HG02970 (cell line): ENCODE data around the gene ZMIZ1.

Experiments used
- ATAC-seq: cut with Tn5 transposase; IDR thresholded peaks from one replicate; pipeline ENCODE4 v1.9.1; 2021; ENCODE audit warnings: mild to moderate bottlenecking, moderate library complexity, moderate number of reproducible peaks; ENCODE audit not compliant: unreplicated experiment, low FRiP score

ZMIZ1 gene

DNA sequence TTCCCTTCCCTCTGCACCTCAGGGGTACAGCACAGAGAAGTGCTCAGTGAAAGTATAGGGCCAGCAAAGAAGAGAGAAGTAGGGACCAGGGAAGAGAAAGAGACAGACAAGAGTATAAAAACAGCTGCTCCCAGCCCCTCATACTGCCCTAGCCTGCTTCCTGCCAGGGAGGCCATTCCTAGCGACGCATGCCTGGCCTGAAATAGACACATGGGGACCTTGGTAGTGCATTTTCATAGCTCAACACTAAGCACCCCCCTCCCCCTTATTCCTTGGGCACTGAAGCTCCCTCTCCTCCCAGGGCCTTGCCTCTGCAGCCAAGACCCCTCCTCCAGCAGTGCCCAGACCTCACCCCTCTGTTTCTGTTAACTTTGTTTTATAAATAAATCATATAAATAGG is 64.7 kb downstream of the ZMIZ1 start:
- no peak for ATAC-seq

GRCh38 chr10:79135790-79136189 is 67.0 kb downstream of the ZMIZ1 start:
- no peak for ATAC-seq

GRCh38 chr10:79136236-79137005 is 67.7 kb downstream of the ZMIZ1 start:
- ATAC-seq: no peak

DNA sequence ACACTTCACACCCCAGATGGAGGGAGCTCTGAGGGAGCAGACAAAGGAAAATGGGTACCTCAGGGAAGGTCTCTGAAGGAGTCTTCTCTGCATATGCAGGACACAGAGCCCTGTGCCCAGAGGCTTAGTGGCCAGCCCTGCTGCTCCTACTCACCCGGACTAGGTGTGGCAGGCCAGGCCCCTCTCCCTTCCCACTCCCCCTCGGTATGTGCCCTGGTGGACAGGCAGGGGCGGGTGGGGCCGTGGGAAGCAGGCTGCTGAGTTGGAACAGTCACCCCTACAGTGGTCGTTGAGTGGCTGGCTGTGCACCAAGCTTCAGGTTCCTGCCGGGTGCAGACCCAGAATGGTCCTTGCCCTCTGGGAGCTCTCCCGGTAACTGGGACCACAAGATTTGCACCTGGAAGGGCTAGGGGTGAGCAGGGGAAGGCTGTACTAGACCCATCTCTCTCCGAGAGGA is 68.6 kb downstream of the ZMIZ1 start:
- ATAC-seq: no peak

GRCh38 chr10:79137826-79138225 is 69.1 kb downstream of the ZMIZ1 start:
- ATAC-seq: no peak

GRCh38 chr10:79138449-79139123 is 69.8 kb downstream of the ZMIZ1 start:
- no peak for ATAC-seq

DNA sequence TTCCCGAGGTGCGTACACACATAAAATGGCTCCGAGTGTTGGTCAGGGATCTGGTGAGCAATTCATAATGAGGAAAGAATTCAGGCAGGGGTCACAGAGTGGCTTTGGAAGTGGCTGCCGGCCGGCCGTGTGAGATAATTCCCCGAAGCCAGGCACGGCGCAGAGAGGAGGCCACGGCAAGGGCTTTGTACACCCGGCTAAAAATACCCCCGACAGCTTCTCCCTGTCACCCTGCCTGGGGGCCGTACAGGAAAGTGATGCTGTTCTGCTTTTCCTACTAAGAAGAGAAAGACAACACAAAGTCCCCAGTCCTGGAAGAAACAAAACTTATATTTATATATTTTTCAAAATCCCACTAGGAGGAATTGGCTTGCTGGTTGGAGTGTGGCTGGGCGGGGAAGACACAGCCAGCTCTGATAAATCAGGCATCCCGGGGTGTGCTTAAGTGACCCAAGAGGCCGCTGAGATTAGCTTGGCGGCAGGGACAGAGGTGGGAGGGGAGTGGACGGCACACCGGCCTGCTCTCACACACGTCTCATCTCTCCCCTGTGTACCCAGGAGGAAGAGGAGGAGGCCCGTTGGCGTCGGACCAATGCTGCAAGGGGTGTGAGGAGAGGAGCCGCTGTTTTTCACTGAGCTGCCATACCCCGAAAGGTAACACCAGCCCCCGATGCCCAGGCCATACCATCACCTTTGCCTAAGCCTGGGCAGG is 70.5 kb downstream of the ZMIZ1 start:
- no peak for ATAC-seq

- no peak for ATAC-seq
These were observed 71.5 kb downstream of the ZMIZ1 start for GRCh38 chr10:79140085-79140793.

GRCh38 chr10:79140855-79141254 is 72.1 kb downstream of the ZMIZ1 start:
- ATAC-seq: no peak

DNA sequence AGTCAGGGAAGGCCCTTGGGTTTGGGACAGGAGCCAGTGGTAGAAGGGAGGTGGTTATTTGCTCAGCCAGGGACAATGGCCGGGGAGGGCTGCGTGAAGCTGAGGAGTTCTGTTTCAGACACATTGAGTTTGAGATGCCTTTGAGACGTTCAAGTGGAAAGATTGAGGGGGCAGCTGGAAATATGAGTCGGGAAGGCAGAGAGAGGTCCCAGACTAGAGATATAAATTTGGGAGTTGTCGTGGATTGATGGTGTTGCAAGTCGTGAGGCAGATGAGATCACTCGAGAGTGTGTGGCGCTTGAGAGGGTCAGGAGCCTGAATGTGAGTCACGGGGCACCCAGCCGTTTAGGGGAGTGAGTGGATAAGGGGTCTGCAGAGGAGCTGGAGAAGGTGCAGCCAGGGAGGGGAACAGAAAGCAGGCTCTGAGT is 73.3 kb downstream of the ZMIZ1 start:
- ATAC-seq: no peak

DNA sequence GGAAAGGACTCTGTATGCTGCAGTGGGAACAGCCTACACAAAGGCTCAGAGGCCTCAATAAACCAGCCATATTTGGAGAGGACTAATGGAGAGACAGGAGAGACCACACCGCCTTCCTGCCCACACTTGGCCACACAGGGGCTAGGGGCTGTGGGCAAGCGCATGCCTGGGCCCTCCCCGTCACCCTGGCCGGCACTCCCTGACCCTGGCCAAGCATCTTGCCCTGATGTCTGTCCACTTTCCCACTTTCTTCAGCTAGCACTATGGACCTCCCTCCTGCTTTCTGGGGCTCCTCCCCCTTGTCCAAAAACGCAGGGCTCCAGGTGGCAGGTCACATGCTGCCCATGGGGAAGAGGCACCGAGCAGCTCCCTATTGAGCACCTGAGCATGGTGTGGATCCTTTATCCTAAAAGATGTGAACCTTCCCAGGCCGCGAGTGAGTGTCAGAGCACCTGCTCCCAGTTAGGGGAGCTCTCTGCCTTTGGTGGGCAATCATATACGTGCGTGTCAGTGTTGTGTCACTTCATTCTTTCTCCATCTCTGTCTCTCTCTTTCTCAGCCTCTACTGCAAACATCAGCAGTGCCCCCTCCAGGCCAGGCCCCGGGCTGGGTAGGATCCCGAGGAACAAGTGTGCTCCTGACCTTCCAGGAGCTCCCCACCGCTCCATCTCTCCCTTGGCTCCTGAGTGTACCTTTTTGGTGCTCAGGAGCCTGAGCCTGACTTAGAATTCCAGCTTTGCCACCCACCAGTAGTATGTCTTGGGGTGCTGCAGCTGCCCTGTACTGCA is 74.0 kb downstream of the ZMIZ1 start:
- no peak for ATAC-seq

- ATAC-seq: no peak
These were observed 75.1 kb downstream of the ZMIZ1 start for GRCh38 chr10:79143879-79144278.

GRCh38 chr10:79144351-79145173 is 75.8 kb downstream of the ZMIZ1 start:
- ATAC-seq: no peak

- ATAC-seq: no peak
These were observed 76.4 kb downstream of the ZMIZ1 start for GRCh38 chr10:79145174-79145483.

- no peak for ATAC-seq
These were observed 77.0 kb downstream of the ZMIZ1 start for GRCh38 chr10:79145517-79146470.

DNA sequence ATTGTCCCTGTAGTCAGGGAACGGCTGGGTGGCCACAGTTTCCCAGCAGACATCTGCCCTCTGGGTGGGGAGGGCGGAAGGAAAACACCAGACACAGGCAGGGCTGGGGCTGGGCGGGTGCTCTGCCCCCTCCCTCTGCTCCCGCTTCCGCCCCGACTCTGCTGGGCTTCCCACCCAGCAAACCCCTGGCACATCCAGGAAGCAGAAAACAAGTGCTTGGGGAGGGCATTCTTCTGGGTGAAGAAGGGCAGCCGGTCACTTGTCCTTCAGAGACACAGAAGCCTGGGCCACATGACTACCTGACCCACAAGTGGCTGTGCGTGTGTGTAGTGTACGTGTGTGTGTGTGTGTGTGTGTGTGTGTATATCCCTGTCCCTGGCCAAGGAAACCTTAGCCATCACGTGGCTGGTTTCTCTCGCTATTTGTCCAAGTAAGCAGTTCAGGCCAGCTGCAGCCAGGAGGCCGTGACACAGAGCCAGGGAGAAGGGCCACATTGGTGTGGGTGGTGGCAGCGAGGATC is 77.9 kb downstream of the ZMIZ1 start:
- no peak for ATAC-seq

DNA sequence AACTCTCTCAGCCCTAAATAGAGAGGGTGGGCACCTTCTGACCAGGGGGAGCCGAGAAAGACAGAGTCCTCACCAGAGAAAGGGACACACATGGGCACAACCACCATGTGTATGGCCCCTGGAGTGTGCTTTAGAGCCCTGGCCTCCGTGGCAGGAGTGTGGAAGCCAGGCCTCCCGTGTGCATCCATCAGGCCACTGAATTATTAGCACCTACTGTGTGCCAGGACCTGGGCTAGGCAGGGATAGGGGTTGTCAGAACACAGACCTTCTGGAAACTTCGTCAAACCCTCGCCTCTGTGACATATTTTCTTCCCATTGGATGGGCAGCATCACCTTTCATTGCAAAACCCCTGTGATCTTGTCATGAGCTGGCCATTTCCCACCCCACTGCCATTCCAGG is 78.5 kb downstream of the ZMIZ1 start:
- ATAC-seq: no peak
